Activated CD4-positive, CD25-positive, alpha-beta regulatory T cell (primary cell): ENCODE data around the gene NEMF.
A peak's percentile ranks its signal among the peaks of the same experiment; 100 is the strongest.
"Not testable (repeated sequence)": the region's sequence is repeated elsewhere in the genome, so short reads cannot be mapped to it uniquely, and the experiment has no call there.

ENCODE experiments used
- DNase-seq, 4 experiments: peaks; one replicate each; lab custom pipeline; 2025; lab: John Stamatoyannopoulos, UW

NEMF gene, protein sequence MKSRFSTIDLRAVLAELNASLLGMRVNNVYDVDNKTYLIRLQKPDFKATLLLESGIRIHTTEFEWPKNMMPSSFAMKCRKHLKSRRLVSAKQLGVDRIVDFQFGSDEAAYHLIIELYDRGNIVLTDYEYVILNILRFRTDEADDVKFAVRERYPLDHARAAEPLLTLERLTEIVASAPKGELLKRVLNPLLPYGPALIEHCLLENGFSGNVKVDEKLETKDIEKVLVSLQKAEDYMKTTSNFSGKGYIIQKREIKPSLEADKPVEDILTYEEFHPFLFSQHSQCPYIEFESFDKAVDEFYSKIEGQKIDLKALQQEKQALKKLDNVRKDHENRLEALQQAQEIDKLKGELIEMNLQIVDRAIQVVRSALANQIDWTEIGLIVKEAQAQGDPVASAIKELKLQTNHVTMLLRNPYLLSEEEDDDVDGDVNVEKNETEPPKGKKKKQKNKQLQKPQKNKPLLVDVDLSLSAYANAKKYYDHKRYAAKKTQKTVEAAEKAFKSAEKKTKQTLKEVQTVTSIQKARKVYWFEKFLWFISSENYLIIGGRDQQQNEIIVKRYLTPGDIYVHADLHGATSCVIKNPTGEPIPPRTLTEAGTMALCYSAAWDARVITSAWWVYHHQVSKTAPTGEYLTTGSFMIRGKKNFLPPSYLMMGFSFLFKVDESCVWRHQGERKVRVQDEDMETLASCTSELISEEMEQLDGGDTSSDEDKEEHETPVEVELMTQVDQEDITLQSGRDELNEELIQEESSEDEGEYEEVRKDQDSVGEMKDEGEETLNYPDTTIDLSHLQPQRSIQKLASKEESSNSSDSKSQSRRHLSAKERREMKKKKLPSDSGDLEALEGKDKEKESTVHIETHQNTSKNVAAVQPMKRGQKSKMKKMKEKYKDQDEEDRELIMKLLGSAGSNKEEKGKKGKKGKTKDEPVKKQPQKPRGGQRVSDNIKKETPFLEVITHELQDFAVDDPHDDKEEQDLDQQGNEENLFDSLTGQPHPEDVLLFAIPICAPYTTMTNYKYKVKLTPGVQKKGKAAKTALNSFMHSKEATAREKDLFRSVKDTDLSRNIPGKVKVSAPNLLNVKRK

DNA sequence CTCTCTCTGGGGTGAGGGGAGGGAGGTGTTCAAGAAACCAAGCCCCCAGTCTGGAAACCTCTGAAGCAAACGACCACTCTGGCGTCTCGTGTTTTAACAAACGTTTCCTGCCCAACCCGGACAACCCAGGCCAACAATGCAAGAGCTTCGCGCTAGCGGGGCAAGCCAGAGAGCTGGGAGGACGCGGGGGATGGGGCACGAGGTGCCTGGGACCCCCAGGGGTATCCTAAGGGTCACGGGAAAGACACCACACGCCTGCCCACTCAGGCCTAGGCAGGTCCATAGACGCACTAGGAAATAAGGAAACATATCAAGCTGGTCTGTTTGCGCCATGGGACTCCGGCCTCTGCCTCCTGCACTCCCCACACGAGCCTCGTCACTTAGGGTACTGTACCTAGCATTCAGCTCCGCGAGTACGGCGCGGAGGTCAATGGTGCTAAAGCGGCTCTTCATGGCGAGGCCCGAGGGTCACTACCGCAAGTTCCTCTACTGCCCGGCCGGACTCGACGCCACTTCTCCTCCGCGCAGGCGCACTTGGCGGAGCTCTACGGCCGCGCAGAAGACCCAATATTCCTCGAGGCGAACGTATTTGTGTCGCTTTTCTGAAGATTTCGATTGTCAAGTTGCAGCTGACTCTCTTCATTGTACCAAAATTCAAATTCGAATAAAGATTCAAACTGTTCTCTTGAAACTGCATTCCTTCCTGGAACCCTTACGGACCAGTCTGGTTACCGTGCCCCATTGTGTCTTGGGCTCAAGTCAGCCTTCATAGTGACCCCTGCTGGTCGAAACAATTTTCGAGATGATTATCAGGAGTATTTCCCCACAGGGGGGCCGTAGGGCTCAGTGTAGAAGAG lies at the start of gene NEMF:
Gene NEMF (minus strand): TSS at position 488 of the 857 bp plus-strand sequence. CDS start 35 bp downstream, at position 453.
- DNase-seq: peak; percentile 56 to 75 (median 62)

DNA sequence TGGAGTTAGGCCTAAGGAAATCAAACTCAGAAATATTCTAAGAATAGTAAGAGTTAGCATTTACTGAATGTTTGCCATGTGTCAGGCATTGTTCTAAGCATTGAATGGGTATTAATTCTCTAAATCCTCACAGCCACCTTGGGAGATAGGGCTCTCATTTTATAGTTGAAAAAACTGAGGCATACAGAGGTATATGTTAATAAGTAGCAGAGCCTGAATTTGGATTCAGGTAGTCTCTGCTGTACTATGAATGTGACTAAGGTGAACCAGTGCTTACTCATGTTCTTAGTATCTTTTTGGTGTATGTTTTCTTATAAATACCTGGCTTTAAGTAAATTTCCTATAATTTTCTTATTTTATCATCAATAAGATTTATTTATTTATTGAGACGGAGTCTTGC lies 48.4 kb upstream of the NEMF start:
- DNase-seq: no peak

DNA sequence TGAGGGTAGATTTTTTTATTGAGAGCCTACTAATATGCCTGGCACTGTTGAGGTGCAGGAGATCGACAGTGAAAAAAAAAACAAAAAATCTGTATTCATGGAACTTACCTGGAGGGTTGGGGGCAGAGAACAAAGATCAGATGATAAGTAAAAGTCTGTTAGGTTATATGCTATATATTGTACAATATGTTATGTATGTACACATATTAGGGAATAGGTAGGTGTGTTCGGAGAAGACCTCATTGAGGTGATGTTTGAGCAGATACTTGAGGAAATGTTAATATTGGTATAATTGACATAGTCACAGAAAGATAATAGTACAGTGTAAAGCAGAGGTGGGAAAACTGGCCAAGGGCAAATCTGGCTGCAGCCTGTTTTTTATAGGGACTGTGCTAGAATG lies 45.9 kb upstream of the NEMF start:
- DNase-seq: no peak

DNA sequence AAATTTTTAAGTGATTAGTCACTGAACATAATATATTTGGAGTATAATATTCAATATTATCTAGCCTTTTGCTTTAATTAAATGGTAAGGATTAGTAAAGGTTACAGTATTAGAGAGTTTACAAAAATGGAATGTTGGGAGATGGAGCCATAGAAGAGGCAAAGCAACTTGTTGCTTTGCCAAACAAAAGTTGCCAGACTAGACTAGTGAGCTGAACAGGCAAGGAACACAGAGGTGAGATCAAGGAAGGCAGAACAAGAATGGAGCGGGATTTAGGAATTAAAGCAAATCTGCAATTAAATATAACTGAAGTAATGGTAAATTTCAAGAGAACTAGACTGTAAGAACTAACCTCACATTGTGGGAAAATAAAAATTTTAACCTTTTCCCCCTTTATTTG lies 45.4 kb upstream of the NEMF start:
- DNase-seq: no peak

DNA sequence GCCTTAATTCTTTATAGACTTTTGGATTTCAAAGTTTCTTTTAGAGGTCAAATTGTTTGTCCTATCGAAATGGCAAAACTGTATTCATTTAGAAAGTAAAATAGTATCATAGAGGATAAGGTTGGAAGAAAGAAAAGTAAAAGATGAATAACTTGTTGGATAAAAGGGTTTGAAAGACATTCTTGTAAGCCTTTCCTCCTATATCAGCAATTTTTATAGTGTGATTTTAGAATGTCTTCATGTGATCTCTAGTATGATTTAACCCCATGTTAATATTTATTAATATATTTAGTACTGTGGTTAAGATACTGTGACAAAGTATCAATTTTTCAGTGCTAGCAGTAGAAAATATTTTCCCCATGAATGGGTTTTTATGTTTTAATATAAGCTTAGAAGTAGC lies 44.8 kb upstream of the NEMF start:
- no peak for DNase-seq

DNA sequence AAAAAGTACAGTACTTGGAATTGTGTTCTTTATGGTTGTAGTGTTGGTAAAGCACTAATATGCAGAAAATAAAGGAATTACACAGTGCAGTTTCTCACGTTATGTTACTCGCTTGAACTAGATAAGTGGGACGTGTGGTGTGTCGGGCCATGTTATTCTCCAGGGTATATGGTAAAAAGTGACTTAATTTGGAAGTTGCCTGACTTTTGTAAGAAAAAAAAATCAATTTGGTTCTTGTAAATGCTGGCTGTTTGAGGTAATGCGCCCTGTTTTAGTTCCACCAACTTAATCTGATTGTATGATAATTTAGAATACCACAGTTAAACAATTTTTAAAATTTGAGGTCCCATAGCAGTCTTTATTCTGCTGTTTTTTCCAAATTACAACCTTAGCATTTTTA lies 44.4 kb upstream of the NEMF start:
- no peak for DNase-seq

DNA sequence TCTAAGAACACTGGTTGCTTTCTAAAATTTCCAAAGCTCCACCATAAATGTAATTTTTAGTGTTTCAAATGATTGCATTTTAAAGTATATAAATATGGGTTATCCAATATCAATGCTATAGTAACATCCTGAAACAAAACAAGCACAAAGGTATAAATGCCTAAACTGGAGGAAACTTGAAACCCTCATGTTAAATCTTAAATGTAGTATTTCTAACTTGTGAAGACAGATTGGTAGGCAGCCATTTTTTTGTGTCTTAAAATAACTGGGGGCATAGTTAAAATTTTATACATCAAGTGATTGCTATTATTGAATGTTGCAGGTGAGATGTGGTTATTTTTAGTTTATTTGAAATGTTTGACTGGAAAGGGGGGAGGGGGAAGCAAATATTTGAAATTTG lies 43.7 kb upstream of the NEMF start:
- not testable (repeated sequence) for DNase-seq

DNA sequence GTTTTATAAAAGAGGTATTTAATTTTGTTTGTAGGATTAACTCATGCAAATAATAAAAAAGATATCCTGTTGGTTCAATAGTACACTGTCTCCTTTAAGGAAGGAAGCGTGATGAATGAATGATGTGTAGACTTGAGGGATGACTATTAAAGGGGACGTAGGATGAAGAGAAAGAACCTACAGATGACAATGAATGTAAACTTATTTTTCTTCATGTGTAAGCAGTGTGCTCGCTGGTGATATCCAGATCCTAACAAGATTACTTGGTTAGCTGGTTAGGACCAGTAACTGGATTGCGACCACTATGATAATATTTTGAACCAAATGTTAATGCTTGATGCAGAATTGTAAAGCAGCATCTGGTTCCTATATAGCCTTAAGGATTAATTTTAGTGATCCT lies 42.9 kb upstream of the NEMF start:
- no peak for DNase-seq

DNA sequence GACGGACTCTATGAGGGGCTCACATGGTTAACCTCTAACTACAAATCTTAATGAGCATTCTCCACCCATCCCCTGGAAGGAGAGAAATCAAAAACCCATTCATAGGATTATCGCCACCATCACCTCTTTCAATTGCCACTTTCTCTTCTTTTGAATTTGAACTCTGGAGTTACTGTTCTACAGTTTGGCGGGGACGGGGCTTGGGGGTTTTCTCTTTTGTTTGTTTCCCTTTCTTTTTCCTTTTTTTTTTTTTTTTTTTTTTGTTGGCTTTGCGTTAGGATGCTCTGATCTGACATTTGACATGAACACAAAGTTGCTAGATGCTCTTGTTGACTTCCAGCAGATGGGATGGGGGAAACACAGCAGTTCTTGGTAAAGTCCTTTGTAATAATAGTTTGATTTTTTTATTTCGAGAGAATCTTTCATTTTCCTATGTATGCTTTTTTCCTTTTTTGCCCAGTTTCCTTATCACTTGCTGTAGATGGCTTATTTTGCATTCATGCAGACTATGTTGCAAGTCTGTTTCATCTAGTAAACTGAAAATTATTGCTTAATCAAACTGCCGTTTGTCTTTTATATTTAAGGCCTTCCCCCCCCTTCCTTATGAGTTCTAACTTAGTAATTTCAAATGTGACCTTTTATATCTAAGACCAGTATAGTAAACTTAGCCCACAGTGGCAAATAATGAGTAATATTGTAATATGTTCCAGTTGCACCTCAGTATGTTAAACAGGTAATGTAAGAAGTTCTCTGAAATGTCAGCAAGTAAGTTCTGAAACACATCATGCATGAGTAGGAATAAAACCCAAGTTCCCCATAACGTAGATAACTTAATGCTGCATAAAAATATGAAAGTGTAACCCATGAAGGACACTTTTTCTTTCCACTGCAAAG lies 41.9 kb upstream of the NEMF start:
- DNase-seq: not testable (repeated sequence)

DNA sequence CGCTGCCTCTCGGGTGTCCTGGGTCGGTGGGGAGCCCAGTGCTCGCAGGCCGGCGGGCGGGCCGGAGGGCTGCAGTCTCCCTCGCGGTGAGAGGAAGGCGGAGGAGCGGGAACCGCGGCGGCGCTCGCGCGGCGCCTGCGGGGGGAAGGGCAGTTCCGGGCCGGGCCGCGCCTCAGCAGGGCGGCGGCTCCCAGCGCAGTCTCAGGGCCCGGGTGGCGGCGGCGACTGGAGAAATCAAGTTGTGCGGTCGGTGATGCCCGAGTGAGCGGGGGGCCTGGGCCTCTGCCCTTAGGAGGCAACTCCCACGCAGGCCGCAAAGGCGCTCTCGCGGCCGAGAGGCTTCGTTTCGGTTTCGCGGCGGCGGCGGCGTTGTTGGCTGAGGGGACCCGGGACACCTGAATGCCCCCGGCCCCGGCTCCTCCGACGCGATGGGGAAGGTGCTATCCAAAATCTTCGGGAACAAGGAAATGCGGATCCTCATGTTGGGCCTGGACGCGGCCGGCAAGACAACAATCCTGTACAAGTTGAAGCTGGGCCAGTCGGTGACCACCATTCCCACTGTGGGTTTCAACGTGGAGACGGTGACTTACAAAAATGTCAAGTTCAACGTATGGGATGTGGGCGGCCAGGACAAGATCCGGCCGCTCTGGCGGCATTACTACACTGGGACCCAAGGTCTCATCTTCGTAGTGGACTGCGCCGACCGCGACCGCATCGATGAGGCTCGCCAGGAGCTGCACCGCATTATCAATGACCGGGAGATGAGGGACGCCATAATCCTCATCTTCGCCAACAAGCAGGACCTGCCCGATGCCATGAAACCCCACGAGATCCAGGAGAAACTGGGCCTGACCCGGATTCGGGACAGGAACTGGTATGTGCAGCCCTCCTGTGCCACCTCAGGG lies 41.0 kb upstream of the NEMF start:
- peak; percentile 57 to 66 (median 62) for DNase-seq

DNA sequence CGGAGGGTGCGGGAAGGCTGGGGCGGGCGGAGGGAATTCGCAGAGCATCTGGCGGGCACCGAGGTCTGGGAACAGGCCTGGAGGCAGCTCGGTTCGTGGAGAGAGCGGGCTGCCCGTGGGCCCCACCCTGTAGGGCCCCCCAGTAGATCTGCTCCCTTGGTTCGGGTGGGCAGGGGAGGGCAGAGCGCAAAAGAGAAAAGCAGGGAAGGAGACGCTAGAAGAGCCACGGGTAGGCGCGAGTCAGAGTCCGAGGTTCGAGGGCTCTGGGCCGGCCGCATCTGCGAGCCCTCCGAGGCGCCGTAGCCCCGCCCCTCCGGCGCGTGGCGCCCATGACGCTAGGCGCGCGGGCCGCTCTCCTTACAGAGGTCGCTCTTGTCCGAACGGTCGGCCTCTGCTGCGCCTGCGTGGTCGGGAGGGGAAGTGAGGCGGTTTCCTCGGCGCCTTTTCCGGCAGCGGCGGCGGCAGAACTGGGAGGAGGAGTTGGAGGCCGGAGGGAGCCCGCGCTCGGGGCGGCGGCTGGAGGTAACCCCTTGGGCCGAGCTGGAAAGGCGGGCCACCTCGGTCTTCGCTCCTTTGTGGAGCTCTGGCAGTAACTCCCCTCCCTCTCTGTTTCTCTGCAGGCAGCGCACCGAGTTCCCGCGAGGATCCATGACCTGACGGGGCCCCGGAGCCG lies 40.2 kb upstream of the NEMF start, which contains the start of gene ARF6:
Gene ARF6 (plus strand): TSS at position 447 of the 673 bp plus-strand sequence. CDS start 655 bp downstream, outside the sequence.
- DNase-seq: peak; percentile 92 to 95 (median 93)

DNA sequence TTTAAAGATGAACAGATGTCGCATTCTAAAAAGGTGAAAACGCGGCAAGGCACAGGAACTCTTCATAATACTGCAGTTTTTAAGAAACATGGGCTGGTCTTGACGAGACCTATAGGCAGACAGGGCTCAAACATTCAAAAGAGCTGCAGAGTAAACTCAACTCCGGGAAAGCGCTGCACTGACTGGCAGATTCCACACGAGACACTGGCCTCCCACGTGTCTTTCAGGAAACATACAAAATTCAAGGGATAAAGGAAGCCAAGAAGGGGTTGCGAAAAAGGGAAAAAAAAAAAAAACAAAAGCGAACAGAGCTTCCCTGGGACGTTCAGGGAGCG lies 39.7 kb upstream of the NEMF start:
- no peak for DNase-seq

DNA sequence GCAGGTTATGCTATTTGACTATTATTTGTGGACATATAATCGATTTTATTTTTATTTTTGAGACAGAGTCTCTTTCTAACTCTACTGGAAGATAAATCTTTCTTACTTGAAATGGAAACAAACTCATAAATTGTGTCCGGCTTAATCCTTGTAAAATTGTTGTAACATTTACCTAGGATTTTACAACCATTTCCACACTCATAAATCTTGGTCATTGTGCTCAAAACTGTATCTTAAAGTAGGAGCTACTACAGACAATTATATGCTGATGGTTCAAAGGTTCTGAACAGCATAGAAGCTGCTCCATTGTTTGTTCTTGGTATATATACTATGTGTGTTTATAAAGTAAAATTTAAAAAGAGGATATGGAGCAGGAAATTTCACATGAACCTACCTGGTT lies 35.7 kb upstream of the NEMF start:
- no peak for DNase-seq

DNA sequence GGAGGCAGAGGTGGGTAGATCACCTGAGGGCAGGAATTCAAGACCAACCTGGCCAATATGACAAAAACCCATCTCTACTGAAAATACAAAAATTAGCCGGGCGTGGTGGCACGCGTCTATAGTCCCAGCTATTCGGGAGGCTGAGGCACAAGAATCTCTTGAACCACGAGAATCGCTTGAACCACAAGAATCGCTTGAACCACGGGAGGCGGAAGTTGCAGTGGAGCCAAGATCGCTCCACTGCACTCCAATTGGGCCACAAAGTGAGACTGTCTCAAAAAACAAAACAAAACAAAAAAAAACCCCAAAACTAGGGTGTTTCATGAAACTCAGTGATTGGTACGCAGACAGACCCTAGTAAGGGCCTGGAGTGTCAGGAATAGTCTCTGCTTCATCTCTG lies 33.9 kb upstream of the NEMF start:
- DNase-seq: no peak

DNA sequence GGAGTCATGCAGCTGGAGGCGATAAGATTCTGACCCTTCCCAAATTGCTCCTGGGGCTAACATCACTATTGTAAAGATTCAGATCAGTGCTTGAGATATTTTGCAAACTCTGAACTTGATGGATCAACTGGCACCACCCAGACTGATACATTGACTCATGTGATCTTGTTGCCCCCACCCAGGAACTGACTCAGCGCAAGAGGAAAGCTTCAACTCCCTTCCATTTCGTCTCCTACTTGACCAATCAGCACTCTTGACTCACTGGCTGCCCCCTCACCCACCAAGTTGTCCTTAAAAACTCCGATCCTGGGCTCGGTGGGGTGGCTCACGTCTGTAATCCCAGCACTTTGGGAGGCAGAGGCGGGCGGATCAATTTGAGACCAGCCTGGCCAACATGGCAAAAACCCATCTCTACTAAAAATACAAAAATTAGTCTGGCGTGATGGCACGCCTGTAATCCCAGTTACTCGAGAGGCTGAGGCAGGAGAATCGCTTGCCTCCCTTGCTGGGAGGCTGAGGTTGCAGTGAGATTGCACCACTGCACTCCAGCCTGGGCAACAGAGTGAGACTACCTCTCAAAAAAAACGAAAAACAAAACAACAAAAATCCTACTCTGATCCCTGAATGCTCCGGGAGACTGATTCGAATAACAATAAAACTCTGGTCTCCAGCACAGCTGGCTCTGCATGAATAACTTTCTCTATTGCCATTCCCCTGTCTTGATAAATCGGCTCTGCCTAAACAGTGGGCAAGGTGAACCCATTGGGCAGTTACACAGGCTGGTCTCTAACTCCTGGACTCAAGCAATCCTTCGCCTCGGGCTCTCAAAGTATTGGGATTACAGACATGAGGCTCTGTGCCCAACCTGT lies 30.5 kb upstream of the NEMF start:
- DNase-seq: no peak

DNA sequence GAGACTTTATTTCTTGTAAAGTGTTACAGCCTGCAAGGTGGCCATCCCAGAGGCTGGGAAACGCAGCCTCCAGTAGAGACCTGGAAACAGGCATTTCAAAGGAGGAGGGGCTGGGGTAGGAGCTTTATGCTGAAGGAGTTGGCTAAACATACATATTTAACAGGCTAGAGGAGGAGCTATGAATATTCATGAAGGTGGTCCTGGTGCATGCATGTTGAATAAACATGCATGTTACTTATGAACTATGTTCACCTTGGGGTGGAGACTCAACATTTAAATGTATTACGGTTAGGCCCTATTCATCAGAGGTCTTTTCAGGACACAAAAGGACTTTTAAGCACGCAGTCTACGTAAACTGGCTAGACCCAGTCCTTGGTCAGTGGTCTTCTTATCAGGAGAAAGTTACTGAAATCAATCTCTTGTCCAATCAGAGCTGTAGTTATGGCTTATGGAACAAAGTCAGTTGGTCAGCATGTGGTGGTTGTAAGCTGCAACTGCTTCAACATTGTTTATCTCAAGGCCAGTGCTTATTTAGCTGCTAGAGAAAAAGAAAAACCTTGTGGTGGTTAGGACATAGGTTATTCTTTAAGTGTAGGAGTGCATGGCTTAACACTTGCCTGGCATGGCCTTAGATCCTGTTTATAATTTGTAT lies 28.9 kb upstream of the NEMF start:
- no peak for DNase-seq

DNA sequence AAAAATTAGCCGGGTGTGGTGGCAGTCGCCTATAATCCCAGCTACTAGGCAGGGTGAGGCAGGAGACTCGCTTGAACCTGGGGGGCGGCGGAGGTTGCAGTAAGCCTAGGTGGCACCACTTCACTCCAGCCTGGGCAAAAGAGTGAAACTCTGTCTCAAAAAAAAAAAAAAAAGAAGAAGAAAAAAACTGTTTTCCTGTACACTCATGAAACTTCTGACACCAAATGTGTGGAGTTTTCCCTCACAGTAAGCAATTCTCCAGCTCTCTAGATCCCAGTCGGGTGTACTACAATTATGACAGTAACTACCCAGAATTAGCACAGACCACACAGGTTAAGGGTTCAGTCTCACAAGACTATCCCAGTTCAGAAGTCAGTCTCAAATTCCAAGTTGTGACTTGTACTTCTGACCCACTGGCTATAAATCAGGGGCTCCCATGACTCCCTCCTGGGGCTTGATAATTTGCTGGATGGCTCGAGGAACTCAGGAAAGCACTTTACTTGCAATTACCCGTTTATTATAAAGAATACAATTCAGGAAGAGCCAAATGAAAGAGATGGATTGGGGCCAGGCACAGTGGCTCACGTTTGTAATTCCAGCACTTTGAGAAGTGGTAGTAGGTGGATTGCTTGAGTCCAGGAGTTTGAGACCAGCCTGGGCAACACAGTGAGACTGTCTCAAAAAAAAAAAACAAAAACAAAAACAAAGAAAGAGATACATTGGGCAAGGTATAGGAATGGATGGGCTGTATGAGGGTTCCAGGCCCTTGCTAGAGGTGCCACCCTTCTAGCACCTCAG lies 27.9 kb upstream of the NEMF start:
- no peak for DNase-seq
